GM12801 (cell line): ENCODE measurements around the gene PAGE5.

Experiments used
- TF ChIP-seq, protein P1 (sequence below): IDR thresholded peaks from one replicate; pipeline ENCODE4 v1.5.1; 2011; ENCODE audit warnings: control low read depth; ENCODE audit not compliant: insufficient read length; ENCODE audit errors: extremely low read depth

PAGE5 gene, protein sequence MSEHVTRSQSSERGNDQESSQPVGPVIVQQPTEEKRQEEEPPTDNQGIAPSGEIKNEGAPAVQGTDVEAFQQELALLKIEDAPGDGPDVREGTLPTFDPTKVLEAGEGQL

DNA sequence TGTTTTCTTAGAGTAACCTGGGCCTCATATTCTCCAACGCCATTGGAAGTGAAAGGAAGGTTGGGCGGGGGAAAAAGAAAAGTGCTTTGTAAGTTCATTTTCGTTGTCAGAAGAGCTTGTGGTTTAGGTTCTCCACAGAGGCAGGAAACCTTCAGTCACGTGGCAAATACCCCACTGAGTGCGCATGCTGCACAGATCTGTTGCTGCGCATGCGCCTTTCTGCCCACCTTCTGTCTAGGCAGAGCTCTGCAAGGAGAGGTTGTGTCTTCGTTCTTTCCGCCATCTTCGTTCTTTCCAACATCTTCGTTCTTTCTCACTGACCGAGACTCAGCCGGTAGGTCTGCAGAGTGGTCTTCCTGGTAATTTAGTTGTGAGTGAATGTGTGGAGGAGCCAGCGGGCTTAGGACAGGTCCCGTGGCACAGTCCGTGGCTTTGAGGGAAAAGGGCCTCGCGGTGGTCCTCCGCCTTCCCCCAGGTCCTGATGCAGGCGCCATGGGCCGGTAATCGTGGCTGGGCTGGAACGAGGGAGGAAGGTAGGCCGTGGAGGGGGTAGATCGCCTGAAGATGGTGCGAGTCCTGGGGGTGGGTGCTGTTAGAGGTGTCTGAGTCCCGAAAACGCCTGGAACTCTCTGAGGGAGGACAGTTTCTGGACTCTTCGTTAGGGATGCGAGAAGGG lies at the start of gene PAGE5:
Gene PAGE5, plus strand, starts transcription at position 228 of the 676 bp plus-strand sequence. CDS start 1,037 bp downstream, outside the sequence.
- TF ChIP-seq, protein P1, sequence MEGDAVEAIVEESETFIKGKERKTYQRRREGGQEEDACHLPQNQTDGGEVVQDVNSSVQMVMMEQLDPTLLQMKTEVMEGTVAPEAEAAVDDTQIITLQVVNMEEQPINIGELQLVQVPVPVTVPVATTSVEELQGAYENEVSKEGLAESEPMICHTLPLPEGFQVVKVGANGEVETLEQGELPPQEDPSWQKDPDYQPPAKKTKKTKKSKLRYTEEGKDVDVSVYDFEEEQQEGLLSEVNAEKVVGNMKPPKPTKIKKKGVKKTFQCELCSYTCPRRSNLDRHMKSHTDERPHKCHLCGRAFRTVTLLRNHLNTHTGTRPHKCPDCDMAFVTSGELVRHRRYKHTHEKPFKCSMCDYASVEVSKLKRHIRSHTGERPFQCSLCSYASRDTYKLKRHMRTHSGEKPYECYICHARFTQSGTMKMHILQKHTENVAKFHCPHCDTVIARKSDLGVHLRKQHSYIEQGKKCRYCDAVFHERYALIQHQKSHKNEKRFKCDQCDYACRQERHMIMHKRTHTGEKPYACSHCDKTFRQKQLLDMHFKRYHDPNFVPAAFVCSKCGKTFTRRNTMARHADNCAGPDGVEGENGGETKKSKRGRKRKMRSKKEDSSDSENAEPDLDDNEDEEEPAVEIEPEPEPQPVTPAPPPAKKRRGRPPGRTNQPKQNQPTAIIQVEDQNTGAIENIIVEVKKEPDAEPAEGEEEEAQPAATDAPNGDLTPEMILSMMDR = no peak

DNA sequence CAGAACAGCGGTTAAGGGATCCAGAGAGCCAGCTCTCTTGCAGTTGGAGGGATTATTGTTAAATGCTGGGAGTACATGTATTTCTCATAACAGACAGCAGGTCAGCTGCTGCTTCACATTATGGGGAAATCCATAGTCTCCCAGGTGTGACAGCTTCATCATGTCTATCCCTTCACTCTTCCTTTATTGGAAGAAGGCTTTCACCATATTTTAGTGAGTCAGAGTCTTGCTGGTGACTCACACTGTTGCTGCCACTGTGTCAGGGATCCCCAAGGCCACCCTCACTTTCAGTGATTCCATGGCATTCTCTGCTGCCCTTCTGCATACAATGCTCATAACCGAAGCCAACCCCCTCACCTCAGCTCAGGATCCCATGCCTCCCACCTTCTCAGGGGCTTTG lies 32.9 kb upstream of the PAGE5 start:
- TF ChIP-seq, protein P1 = no peak

DNA sequence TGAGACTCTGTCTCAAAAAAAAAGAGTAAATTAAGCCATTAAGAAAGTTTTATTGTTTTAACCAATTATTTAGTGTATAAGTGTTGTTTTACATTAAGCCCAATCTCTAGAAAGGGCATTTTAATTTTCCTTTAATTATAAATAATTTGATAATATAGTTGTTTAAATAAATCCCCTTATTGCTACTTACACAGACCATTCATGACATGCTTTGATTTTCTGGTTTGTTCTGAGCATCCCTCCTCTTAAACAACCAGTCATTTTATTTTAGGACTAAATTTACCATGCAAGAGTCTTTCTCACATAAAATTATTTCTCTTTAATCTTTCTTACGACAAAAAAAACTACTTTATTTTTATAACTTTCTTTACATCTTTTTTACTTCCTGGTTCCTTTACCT lies 23.5 kb upstream of the PAGE5 start:
- TF ChIP-seq, protein P1 = no peak

DNA sequence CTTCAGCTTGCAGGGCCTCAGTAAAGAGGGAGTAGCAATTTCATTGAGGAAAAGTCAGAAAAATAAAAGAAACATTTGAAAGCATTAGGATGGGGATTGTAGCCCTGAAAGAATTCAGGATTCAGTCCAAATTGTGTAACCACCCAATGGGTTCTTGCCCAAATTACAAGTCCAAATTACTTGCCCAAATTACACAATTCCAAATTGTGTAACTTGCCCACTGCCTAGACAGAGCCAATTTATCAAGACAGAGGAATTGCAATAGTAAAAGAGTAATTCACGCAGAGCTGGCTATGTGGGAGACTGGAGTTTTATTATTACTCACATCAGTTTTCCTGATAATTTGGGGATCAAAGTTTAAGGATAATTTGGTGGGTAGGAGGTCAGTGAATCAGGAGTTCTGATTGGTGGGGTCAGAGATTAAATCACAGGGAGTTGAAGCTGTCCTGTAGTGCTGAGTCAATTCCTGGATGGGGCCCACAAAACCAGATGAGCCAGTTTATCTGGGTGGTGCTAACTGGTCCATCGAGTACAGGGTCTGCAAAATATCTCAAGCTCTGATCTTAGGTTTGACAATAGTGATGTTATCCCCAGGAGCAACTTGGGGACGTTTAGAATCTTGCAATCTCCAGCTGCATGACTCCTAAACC lies 18.1 kb upstream of the PAGE5 start:
- TF ChIP-seq, protein P1 = no peak

DNA sequence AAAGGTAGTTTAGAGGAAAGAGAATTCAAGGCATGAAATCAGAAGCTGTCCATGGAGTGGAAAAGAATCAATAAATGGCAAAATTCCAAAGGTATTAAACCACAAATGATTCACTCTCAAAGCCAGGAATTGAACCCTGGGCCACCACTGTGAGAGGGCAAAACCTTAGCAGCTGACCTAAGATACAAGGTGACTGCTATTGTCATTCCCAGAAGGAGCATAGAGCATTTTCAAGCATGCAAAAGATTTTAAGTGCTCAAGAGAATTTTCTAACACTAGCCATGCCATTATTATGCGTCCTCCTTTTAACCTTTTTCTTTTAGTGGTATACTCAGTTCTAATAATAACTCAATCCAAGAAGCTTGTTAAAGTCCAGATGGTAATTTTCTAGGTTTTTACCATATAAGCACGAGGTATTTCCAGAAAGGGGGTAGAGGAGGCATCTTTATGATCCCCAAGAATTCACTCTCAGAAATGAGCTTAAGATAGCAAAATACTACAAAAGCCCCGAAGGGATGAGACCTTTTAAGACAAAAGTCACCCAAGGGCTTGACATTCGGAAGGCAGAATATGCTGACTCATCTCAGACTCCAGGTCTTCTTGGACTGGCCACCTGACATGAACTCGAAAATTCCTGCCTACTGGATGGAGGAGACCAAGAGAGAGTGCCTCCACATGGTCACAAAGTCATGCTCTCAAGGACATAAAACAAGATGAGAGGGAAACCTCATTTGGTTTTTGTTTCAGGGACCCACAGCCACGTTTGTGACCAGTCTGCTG lies 13.8 kb upstream of the PAGE5 start:
- TF ChIP-seq, protein P1 = no peak

DNA sequence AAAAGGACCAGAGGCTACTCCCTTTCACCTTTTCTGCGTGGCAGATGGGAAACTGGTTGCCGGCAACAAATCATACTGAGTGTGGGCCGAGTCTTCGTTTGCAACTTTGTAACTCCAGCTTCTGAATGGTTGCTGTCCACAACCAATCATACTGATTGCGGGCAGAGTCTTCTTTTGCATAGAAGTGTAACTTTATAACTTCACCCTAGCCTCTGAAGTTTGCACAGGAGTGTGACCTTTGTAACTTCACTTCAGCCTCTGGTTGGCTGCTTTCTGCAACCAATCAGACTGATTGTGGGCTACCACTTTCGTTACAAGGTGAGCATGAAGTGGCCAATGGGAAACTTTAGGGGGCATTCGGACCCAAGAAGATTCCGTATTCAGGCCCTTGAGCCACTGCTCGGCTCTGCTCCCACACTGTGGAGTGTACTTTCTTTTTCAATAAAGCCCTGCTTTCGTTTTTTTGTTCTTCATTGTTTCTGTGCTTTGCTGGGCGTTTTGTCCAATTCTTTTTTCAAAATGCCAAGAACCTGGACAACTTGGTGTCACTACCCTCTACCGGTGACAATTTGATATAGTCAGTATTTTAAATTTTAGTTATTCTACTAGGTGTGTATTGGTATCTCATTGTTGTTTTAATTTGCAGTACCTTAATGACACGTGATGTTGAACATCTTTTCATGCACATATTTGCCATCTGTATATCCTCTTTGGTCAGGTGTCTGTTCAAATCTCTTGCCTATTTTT lies 9.0 kb upstream of the PAGE5 start:
- TF ChIP-seq, protein P1 = no peak
